Measurements from ENCODE around the gene FAM120B.

FAM120B gene

DNA sequence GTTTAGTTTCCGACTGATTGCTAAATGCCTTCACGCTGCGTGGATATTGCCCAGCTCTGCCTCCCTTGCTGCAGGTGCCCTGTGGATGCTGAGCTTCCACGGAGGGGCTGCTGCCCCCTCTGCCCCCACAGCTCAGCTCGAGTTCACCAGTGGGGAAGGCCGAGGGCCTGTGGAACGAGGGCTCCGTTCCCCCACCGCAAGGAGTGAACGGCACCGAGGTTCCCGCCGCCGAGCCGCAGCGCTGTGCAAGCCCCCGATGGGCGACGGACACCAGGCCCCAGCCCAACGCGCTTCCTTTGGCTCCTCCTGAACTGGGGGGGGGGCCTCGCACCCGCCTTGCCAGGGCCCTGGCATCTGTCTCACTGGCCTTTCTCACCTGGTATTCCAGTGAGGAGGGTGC is 33.4 kb upstream of the FAM120B start:
- DNase-seq, result no peak

DNA sequence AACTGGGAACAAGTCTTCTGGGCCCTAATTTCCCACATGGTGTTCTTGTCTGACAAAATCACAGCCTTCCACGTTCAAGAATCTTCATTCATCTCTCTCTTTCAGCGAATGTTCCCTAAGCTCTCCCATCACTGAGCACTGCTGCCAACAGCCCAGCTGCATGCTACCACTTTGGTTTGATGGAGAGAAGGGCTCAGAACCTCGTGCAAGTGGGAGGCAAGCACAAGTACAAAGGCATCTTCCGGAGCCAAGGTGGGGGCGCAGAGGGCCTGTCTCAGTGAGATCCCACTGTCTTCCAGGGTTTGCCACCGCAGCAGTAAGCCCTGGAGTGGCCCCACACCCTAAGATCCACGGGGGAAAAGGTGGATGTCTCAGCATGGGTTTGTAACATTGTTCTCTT is 32.9 kb upstream of the FAM120B start:
- no peak for DNase-seq

DNA sequence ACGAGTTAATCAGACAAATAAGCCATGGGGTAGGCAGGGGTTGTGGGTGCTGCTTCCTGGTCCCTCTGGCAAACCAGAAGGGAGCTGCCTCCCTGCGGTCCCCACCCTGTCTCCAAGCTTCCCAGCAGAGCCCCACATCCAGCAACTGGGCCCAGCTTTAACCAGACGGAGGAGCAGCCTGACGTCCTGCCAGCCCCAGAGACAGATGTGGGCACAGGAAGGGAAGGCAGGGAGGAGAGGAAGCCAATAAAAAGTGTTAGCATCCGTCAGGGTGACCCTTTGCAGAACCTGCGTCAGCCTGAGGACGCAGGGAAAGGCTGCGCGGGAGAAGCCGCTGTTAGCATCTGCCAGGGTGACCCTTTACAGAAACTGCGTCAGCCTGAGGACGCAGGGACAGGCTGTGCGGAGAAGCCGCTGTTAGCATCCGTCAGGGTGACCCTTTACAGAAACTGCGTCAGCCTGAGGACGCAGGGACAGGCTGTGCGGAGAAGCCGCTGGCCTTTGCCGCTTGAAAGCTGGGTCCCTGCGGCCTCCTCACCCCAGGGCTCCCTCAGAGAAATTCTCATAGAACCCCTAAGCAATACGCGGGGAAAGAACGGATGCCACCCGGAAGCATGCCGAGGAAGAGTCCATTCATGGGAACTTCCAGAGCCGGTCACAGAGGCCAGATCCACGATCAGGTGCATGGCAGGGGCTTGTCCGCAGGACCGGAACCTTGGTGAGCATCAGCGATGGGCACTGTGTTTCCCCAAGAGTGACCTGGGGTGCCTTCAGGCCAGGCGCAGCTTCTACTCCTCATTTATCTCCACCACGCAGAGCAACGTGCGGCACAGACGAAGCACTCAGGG is 31.6 kb upstream of the FAM120B start:
- DNase-seq, result no peak

DNA sequence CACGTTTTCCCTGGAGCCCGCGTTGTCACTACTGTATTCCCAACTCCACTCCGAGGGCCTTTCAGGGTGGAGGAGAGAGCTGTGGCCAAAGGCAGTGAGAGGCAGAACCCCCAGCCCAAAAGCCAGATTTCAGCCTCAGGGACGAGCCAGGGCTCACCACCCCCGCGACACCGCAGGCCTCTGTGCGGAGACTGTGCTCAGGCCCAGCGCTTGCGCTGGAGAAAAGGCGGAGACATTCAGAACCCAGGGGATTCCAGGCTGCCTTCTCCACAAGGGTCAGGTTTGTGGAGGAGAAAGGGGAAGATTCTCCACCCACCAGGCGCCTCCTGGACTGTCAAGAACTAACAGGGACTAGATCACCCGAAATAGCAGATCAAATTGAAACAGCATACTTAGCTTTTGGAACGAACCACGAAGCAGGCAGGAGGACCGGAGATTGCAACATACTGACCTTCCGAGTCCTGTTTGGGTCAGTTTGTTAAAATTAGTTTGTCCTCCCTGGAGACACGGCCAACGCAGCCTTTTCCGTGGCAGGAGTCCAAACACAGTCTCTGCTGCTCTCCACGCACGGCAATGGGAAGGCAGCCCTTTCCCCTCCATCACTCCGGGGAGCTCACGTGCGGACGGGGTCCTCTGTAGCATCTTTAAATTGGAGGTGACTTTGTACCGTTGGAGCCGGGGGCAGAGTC is 30.0 kb upstream of the FAM120B start:
- no peak for DNase-seq

DNA sequence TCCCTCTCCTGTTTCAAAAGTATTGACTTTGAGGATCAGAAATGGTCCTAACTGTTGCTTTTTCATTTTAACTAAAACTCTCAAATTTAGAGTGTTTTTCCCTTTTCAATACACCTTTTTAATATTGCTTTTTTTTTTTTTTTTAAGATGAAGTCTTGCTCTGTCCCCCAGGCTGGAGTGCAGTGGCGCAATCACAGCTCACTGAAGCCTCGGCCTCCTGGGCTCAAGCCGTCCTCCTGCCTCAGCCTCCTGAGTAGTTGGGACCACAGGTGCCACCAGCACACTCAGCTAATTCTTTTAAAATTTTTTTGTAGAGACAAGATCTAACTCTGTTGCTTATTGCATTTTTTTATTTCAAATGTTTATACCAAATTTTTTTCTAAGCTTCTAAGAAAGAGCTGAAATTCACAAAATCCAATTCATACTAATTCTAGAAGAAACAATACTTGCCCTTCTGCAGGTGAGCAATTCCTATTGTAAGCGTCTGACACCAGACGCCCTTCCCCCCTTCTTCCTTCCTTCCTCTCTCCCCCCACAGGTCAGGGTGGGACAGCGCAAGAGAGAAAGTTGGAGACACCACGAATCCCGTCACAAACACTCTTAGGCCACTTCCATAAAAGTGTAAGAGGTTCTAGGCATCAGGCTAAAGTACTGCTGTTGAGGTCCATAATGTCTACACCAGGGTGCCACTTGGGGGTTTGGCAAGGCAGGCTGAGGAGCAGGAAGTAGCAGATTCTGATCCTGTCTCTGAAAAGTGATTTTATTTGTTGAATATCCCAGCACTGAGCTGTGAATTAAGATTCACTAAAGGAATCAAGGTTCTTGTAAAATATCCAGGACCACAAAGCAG is 28.4 kb upstream of the FAM120B start:
- no peak for DNase-seq

DNA sequence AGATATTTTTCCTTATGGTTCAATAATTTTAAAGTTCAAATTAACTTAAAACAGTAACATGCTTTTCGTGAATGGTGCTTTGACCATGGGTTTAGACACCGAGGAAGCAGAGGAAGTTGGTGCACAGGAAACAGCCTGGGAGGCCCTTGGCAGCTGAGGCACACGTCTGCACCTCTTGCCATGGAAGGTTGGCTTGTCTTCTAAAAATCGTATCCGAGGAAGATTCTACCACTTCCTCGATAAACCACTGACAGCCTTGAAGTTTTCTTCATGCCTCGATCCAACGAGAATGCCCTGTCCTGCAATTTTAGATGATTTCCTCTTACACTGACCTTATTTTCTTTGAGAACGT is 27.8 kb upstream of the FAM120B start:
- no peak for DNase-seq

DNA sequence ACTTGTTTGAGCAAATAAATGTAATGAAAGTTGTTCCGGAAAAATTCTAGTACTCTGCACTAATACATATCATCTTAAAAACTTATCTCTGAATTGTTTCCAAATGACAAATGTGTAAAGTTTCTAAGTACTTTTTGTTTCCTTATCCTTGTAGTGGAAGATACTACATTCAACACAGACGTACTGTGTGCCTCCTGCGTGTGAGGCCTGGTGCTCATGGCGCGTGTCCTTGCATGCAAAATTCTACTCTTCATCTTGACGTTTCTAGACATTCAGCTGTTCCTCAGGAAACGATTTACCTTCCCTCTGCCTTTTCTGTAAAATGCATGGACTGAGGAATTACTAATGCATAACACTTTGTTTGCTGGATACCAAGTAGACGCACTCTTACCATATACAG is 27.1 kb upstream of the FAM120B start:
- no peak for DNase-seq

DNA sequence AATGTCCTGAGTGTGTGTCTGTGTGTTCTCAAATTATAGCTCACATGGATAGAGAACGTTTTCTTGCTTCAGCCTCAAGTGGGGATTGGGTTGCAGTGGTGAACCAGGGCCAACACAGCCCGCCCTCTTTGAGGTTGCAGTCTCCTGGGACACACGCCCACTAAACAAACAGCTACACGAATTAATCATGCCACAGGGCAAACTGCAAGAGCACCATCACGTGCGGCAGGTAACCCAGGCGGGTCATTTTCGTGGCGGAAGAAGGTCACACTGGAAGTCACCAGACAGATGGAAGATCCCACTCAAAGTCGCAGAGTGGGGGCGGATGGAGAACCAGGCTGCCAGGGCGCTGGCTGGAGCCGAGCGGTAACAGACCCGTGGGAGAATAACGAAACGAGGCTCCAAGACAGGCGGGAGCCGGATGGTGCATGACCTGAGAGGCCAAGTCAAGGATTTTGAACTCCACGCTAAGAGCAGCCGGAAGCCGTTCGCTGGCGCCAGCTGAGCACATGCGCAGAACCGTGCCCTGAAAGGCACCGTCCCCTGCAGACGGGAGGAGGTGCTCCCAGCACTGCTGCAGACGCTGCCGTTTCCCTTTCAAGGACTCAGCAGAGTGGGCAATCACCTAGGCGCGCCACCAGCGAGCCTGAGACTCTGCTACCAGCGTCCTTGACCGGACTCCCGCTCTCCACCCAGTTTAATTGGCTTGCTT is 26.4 kb upstream of the FAM120B start:
- peak; percentile 70 for DNase-seq

DNA sequence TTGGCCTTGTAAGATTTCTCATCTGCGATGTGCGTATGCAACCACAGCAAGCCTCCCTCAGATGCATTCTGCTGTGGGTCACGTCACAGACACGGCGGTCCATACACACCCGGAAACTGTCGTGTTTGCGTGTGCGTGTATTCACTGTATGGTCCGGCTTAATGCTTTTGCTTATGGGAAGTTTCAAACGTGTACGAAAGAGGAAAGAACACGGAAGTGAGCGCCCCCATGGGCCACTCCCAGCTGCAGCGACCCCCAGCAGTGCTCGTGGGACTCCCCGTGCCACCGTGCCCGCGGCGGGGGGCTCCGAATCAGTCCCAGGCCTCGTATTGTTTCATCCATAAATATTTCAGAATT is 25.9 kb upstream of the FAM120B start:
- DNase-seq, result no peak

DNA sequence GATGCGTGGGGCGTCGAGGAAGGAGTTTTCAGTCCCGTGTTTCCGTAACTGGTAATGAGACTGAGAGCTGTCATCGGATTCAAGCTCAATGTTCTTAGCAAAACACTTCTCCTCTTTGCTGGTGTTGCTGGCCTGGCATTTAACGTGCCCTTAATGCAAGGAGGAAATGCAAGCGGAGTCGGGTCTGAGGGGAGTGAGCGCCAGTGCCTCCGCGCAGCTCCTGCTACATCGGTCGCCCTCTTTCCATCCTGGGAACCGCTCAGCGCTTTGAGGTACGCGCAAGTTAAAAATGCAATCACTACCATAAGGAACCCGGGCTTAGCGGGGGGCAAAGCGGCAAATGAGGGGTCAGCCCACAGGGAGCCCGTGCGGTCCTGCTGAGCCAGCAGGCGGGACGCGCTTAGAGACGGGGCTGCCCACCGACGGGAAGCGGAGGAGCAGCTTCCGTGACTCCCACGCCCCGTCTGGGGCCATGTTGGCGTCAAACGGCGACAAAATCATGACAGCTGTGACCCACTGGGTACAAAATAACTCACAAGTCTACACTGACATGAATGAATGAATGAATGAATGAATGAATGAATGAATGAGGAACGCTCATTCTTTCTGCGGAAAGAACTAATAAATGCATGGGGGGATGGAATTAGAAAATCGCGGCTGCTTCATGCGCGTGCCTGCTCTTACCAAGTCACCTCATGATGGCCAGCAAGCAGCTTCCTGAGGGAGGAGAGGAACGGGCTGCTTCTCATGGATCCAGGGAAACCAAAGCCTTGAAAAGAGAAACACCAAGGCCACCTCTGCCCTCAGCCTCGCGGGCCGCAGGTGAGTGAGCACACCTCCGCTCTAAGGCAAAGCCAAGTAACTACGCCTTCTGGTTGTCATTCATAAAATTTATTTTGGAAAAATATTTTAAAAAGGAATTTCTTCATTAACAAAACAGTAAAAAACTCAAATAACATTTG is 24.9 kb upstream of the FAM120B start:
- DNase-seq, result no peak

DNA sequence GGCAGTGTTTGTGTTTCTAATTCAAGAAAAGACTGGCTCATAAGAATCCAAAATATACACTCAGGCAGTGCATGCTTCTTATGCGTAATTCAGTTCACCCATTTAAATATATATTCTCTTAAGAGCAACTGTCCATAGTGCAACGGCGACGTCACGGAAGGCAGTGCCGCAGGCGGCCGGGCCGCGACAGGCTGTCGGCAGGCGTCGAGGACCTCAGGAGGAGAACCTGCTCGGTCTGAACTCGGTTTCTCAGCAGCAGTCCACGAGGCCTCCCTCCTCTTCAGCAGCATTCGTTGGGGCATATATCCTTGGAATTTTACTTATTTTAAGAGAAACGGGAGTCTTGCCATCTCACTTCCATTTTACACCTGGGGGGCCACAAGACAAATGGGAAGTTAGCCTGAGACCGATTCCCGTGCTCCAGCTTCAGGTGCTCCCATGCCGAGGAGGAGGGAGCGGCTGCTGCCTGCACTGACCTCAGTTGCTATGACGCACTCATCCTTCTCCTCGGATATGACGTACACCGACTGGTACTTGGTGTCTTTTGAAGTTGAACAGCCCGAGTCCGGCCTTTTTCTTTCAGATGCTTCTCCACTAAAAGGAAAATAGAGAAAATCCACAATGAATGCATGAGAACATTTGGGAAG is 23.9 kb upstream of the FAM120B start:
- DNase-seq, result no peak

DNA sequence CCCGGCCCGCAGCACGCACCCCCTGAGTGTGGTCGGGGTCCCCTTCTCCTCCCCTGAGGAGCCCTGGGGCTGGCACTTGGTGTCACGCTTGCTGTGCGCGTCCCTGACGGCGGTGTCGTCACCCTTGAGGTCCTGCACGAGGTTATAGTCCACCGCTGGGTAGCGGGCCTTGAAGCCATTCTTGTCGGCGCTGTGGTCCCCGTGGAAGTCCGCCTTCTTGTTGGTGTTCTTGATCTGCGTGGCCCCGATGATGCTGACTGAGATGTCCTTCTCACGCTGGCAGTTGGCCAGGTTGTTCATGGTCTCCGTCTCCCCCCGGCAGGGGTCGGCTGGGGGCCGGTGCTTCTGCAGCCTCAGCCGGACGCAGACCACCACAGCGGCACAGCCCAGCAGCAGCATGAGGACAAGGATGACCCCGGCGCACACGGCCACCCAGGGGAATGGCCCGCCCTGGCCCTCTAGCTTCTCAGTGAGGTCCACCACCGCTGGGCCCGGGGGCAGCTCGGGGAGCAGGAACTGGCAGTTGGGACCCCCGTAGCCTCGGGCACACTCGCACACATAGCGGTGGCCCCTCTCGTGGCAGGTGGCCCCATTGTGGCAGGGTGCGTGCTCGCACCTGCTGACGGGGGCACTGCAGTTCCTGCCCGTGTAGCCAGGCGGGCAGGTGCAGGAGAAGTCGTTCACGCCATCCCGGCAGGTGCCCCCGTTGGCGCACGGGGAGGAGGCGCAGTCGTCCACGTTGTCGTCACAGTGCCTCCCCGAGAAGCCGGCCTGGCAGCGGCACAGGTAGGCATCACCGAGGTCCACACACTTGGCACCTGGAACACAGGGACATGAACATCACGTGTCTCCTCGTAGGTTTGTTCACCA is 23.1 kb upstream of the FAM120B start:
- no peak for DNase-seq

DNA sequence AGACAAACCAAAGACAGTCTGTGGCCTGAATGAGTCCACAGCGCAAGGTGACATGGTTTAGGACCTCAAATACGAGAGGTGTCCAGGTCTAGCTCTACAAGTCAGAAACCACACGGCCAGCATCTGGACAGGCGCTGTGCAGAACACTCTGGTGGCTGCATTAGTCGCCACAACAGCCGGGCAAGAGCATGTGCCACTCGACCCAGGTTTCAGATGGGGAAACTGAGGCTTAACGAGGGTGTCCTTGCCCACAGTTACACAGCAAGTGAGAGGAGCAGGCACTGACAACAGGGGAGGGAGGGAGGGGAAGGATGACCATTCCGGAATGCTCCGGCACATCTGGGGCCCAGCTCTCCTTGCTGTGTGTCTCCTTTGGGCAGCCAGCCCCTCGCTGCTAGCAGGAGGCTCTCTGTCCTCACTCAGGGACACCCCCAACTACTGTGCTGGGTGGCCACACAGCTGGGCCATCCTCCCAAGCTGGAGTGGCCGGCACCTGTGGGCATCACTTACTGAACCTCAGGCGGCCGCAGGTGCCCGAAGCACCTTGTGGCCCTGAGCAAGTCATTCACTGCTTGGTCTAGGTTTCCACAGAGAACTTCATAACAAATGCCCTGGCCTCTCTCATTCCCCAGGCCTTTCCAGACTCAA is 22.3 kb upstream of the FAM120B start:
- no peak for DNase-seq

DNA sequence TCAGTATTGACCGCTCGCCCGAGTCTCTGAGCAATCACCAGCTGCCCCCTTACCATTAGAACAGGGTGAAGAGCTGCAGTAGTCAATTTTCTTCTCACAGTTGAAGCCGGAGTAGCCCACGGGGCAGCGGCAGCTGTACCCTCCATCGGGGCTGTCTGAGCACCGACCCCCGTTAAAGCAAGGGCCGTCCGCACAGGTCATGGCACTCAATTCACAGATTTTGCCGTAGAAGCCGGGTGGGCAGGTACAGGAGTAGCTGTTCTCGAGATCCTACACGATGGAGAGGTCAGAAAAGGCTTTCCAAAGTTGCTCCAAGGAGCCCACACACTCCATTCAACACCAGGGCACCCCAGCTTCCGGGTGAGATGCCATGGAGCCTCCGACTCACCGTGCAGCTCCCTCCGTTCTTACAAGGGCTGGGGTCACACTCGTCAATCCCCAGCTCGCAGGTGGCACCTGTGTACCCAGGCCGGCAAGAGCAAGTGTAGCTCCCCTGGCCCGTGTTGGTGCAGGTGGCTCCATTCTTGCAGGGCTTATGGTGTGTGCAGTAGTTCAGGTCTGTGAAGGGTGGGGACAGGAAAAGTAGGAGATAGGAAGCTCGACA is 21.6 kb upstream of the FAM120B start:
- DNase-seq, result no peak

DNA sequence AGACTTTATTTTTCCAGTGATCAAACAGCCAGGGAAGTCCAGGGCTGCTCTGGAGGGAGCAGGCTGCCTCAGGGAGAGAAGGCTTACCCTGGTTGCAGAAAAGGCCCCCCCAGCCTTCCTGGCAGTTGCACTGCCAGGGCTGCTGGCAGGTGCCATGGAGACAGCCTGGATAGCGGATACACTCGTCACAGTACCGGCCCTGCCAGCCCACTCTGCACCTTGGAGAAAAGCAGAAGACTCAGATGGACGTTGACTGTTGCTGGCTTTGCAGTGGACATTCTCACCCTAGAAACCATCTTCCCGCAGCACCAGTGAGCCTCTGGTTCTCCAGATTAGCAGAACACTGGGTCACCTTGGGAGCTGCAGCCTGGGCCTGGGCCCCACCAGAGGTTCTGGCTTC is 21.1 kb upstream of the FAM120B start:
- no peak for DNase-seq

DNA sequence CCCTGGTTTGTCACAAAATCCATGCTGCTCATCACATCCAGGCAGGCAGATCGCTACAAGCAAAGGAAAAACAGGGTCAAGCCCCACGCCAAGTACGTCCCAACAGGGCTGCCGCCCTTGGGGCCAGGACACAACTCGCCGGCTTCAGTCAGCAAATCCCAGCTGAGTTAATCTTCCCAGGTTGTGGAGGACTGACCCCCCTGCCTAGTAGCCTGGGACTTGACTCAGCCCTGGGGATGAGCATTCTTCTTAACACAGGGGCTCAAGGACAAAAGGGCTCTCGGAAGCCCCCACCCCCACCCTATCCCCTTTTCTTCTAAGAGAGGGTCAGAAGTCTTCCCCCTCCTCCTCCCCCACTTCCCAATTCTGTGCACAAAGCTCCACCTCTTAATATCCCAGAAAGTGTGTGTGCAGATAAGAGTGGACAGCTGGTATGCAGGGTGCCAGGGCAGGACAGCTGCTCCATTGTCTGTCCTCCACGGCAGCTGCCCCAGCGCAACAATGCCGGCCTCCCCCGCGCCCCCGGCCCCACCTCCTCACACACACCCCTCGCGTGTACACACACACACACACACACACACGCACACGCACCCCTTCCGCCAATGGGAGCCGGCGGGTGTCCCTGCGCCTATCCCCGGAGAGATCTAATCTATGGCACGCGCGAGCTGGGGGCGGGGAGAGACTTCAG is 20.2 kb upstream of the FAM120B start:
- no peak for DNase-seq

DNA sequence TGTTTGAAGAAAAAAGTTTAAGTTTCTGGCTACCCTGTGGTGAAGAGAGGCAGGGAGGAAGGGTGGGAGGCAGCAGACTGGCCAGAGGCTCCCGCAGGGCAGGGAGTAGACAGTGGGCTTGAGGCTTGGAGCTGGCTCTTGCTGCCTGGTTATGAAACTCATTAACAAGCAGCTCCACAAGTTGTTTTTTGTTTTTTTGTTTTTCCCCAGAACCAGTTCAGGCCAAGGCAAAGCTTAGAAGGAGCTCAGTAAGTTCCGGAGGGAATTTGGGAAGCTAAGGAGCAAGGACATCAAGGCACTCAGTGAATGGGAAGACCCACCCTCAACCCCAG is 19.7 kb upstream of the FAM120B start:
- no peak for DNase-seq

DNA sequence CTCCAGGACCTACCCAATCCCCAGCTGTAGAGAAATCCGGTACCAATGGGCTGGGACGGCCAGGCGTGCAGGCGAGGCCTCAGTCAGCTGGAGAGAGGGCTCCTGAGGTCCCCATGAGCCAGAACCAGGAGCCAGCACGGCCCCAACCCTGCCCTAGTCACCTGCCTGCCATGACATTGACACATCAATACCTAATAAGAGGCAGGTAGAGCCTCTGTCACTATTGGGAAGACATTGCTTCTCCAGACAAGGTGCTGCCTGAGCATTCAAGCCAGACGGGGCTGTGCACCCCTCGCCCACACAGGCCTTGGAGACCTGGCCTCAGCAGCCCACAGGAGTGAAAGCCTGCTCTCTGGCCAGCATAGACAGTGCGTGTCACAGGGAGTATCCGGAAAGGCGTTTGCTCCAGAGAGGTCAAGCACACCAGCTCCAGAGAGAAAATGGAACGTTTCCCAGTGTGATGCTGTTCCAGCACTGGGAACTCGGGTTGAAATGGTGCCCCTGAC is 19.1 kb upstream of the FAM120B start:
- no peak for DNase-seq

All from CD4-positive, alpha-beta T cell treated with Interleukin-12 subunit alpha and Interleukin-12 subunit beta, for 1 hour (primary cell).